Parathyroid adenoma (tissue), 2 donors: ENCODE measurements around the gene NCKAP1.

Experiments used
- H2AFZ ChIP-seq: fragments of 300-600 bp; sonication (generic); one replicate; pipeline ENCODE4 v1.7.0; 2017; ENCODE audit warnings: antibody characterized with exemption, mild to moderate bottlenecking
- H3K27ac ChIP-seq: fragments of 300-600 bp; sonication (generic); one replicate; pipeline ENCODE4 v1.7.0; 2017
- H3K27me3 ChIP-seq: fragments of 300-600 bp; sonication (generic); one replicate; pipeline ENCODE4 v1.7.0; 2017; ENCODE audit warnings: low read length; ENCODE audit not compliant: control insufficient read depth, insufficient read depth
- H3K36me3 ChIP-seq: fragments of 300-600 bp; sonication (generic); one replicate; pipeline ENCODE4 v1.7.0; 2017; ENCODE audit warnings: low read length; ENCODE audit not compliant: control insufficient read depth, insufficient read depth
- H3K4me1 ChIP-seq: fragments of 300-600 bp; sonication (generic); one replicate; pipeline ENCODE4 v1.7.0; 2017; ENCODE audit warnings: control low read depth
- H3K4me2 ChIP-seq: fragments of 300-600 bp; sonication (generic); one replicate; pipeline ENCODE4 v1.7.0; 2017; ENCODE audit warnings: low read length
- H3K4me3 ChIP-seq: fragments of 300-600 bp; sonication (generic); one replicate; pipeline ENCODE4 v1.7.0; 2017; ENCODE audit warnings: low read depth, low read length
- H3K79me2 ChIP-seq: fragments of 300-600 bp; sonication (generic); one replicate; pipeline ENCODE4 v1.7.0; 2017; ENCODE audit warnings: control low read depth
- H3K9ac ChIP-seq: fragments of 300-600 bp; sonication (generic); one replicate; pipeline ENCODE4 v1.7.0; 2017; ENCODE audit warnings: mild to moderate bottlenecking
- H3K9me3 ChIP-seq: fragments of 300-600 bp; sonication (generic); one replicate; pipeline ENCODE4 v1.7.0; 2017; ENCODE audit warnings: low read length; ENCODE audit not compliant: control insufficient read depth
- CTCF ChIP-seq: fragments of 300-600 bp; sonication (generic); IDR thresholded peaks from one replicate; pipeline ENCODE4 v1.7.0; 2017; ENCODE audit warnings: antibody characterized with exemption, mild to moderate bottlenecking
- donor health status: primary hyperparathyroidism.

NCKAP1 gene

GRCh38 chr2:183038341-183039300 lies at the start of gene NCKAP1:
Gene NCKAP1, minus strand, starts transcription at chr2:183038457. Its CDS starts 358 bp downstream, at chr2:183038099.
- Histone ChIP-seq H3K4me2 (peak within 1 kb of the TSS; percentile 79), H3K79me2 (peaks cover 19% of the 10 kb centered on the region), H3K27ac (peak within 1 kb of the TSS; percentile 89), H3K4me1 (no peaks in the 10 kb centered on the region), H3K27me3 (no peaks in the 10 kb centered on the region), H3K36me3 (no peaks in the 10 kb centered on the region), H2AFZ (peak within 1 kb of the TSS; percentile 98), H3K4me3 (peak within 1 kb of the TSS; percentile 88), H3K9me3 (no peaks in the 10 kb centered on the region), H3K9ac (peak within 1 kb of the TSS; percentile 79)
- TF ChIP-seq CTCF, result peak; percentile 91

GRCh38 chr2:183081911-183082310 lies 43.7 kb upstream of the NCKAP1 start:
- Histone ChIP-seq H3K4me3 (no peak overlapping the region), H3K27me3 (no peaks in the 10 kb centered on the region), H3K27ac (no peak overlapping the region), H2AFZ (no peak overlapping the region), H3K36me3 (no peaks in the 10 kb centered on the region), H3K79me2 (no peaks in the 10 kb centered on the region), H3K9ac (no peak overlapping the region), H3K9me3 (no peaks in the 10 kb centered on the region), H3K4me2 (no peak overlapping the region), H3K4me1 (no peaks in the 10 kb centered on the region)
- no peak for TF ChIP-seq CTCF

GRCh38 chr2:183079139-183079775 lies 41.0 kb upstream of the NCKAP1 start:
- Histone ChIP-seq H3K9ac (no peak overlapping the region), H3K27me3 (no peaks in the 10 kb centered on the region), H3K27ac (peak overlapping the region; percentile 80), H3K9me3 (no peaks in the 10 kb centered on the region), H3K4me2 (peak overlapping the region; percentile 61), H3K36me3 (no peaks in the 10 kb centered on the region), H3K79me2 (no peaks in the 10 kb centered on the region), H2AFZ (peak overlapping the region; percentile 98), H3K4me1 (no peaks in the 10 kb centered on the region), H3K4me3 (peak overlapping the region; percentile 75)
- TF ChIP-seq CTCF, result no peak

GRCh38 chr2:183078464-183079138 lies 40.3 kb upstream of the NCKAP1 start, which contains the start of gene DUSP19:
Gene DUSP19, plus strand, starts transcription at chr2:183078747. Its CDS starts 187 bp downstream, at chr2:183078934.
- Histone ChIP-seq H3K4me3 (peak within 1 kb of the TSS; percentile 75), H3K4me2 (peak within 1 kb of the TSS; percentile 61), H3K36me3 (no peaks in the 10 kb centered on the region), H3K9ac (no peak within 1 kb of the TSS), H3K79me2 (no peaks in the 10 kb centered on the region), H2AFZ (peak within 1 kb of the TSS; percentile 98), H3K27me3 (no peaks in the 10 kb centered on the region), H3K9me3 (no peaks in the 10 kb centered on the region), H3K4me1 (no peaks in the 10 kb centered on the region), H3K27ac (peak within 1 kb of the TSS; percentile 80)
- TF ChIP-seq CTCF, result no peak
